OCI-LY1 (cell line): ENCODE data around the gene ANKS1A.

ENCODE experiments used
- H2AFZ ChIP-seq: fragments of 200-600 bp; sonication (generic), shearing (Covaris generic); 2 replicates; pipeline ENCODE4 v1.6.0; 2014; ENCODE audit warnings: antibody characterized with exemption, mild to moderate bottlenecking, low read length
- H3F3A ChIP-seq: fragments of 200-600 bp; sonication (generic), shearing (Covaris generic); 2 replicates; pipeline ENCODE4 v1.6.0; 2014; ENCODE audit warnings: mild to moderate bottlenecking, antibody characterized with exemption, low read length, moderate library complexity; ENCODE audit not compliant: insufficient read depth
- H3K27ac ChIP-seq: fragments of 200-600 bp; sonication (generic); 2 replicates; pipeline ENCODE4 v1.5.1; 2014; ENCODE audit warnings: low read length, mixed run types, mild to moderate bottlenecking, low read depth; ENCODE audit not compliant: poor library complexity, severe bottlenecking
- H3K27me3 ChIP-seq: fragments of 200-600 bp; sonication (generic); 2 replicates; pipeline ENCODE4 v1.6.0; 2014; ENCODE audit warnings: antibody characterized with exemption, mild to moderate bottlenecking, low read length, moderate library complexity; ENCODE audit not compliant: insufficient read depth
- H3K36me3 ChIP-seq: fragments of 200-600 bp; sonication (generic); 2 replicates; pipeline ENCODE4 v1.6.1; 2014; ENCODE audit warnings: mild to moderate bottlenecking, antibody characterized with exemption, low read length, moderate library complexity, mixed read lengths; ENCODE audit not compliant: insufficient read depth
- H3K4me1 ChIP-seq: fragments of 200-600 bp; sonication (generic); 2 replicates; pipeline ENCODE4 v1.5.1; 2014; ENCODE audit warnings: mild to moderate bottlenecking, low read length, moderate library complexity; ENCODE audit not compliant: insufficient read depth, severe bottlenecking
- H3K4me2 ChIP-seq: fragments of 200-600 bp; sonication (generic), shearing (Covaris generic); 2 replicates; pipeline ENCODE4 v1.6.1; 2014; ENCODE audit warnings: low read length
- H3K4me3 ChIP-seq: fragments of 200-600 bp; sonication (generic); 2 replicates; pipeline ENCODE4 v1.5.1; 2014; ENCODE audit warnings: low read length, low read depth, mild to moderate bottlenecking, mixed read lengths; ENCODE audit not compliant: poor library complexity, severe bottlenecking
- H3K79me2 ChIP-seq: fragments of 200-600 bp; shearing (Covaris generic); 2 replicates; pipeline ENCODE4 v1.6.1; 2016; ENCODE audit warnings: mixed run types, low read length, mixed read lengths; ENCODE audit not compliant: insufficient read depth
- H3K9ac ChIP-seq: fragments of 200-600 bp; sonication (generic), shearing (Covaris generic); 2 replicates; pipeline ENCODE4 v1.6.1; 2014; ENCODE audit warnings: mild to moderate bottlenecking, low read length, mixed read lengths
- H3K9me2 ChIP-seq: fragments of 200-600 bp; sonication (generic), shearing (Covaris generic); 2 replicates; pipeline ENCODE4 v1.6.1; 2014; ENCODE audit warnings: low read depth, mild to moderate bottlenecking, low read length, mixed read lengths
- H3K9me3 ChIP-seq: fragments of 200-600 bp; shearing (Covaris generic); 2 replicates; pipeline ENCODE4 v1.6.1; 2014; ENCODE audit warnings: low read length, mixed read lengths
- H4K20me1 ChIP-seq: fragments of 200-600 bp; sonication (generic), shearing (Covaris generic); 2 replicates; pipeline ENCODE4 v1.6.0; 2016; ENCODE audit warnings: mild to moderate bottlenecking, low read length; ENCODE audit not compliant: insufficient read depth
- EZH2 ChIP-seq: fragments of 200-600 bp; sonication (generic), shearing (Covaris generic); IDR thresholded peaks from 2 replicates; pipeline ENCODE4 v1.8.0; 2017; ENCODE audit warnings: borderline replicate concordance, mixed run types, mild to moderate bottlenecking, antibody characterized with exemption, low read length, moderate library complexity, mixed read lengths
- TF ChIP-seq, protein P1 (sequence below): fragments of 200-600 bp; sonication (generic), shearing (Covaris generic); IDR thresholded peaks from 2 replicates; pipeline ENCODE4 v1.5.1; 2017; ENCODE audit warnings: mild to moderate bottlenecking, antibody characterized with exemption, low read length, moderate library complexity, mixed read lengths

ANKS1A gene

DNA sequence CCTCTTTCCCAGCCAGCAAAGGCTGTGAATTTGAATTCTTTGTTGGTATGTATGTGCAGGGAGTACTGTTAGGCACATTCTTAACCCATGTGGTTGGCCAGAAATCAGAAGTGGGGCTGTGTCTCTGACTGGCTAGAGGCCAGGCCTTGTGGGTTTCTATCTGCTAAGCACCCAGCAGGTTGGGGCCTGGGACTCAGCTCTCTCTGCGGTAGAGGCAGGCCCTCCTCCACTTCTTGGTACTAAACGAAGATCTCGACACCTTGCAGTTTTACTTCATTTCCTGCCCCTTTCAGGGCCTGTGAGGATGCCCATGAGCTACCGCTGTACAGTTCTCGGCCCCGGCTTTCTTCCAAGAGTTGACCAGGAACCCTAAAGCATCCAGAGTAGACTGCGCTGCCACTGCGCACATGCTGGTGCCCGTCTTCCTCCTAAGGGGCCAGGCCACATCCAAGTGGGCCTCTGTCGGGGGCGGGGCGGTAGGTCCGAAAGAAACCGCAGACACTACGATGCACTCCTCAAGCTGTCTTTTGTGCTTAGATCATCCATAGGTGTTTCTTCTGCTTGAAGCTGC is 201.0 kb downstream of the ANKS1A start:
- no peaks in the 10 kb centered on the region for H3F3A ChIP-seq

GRCh38 chr6:35090734-35091133 is 201.7 kb downstream of the ANKS1A start:
- Histone ChIP-seq H4K20me1 (no peaks in the 10 kb centered on the region), H2AFZ (no peak overlapping the region), H3K4me3 (no peak overlapping the region), H3K9me3 (no peaks in the 10 kb centered on the region), H3K4me2 (no peak overlapping the region), H3K27ac (no peak overlapping the region), H3K79me2 (no peaks in the 10 kb centered on the region), H3K36me3 (no peaks in the 10 kb centered on the region), H3K9me2 (no peaks in the 10 kb centered on the region), H3K9ac (no peak overlapping the region), H3K27me3 (no peaks in the 10 kb centered on the region), H3K4me1 (no peaks in the 10 kb centered on the region), H3F3A (no peaks in the 10 kb centered on the region)
- TF ChIP-seq, protein P1, sequence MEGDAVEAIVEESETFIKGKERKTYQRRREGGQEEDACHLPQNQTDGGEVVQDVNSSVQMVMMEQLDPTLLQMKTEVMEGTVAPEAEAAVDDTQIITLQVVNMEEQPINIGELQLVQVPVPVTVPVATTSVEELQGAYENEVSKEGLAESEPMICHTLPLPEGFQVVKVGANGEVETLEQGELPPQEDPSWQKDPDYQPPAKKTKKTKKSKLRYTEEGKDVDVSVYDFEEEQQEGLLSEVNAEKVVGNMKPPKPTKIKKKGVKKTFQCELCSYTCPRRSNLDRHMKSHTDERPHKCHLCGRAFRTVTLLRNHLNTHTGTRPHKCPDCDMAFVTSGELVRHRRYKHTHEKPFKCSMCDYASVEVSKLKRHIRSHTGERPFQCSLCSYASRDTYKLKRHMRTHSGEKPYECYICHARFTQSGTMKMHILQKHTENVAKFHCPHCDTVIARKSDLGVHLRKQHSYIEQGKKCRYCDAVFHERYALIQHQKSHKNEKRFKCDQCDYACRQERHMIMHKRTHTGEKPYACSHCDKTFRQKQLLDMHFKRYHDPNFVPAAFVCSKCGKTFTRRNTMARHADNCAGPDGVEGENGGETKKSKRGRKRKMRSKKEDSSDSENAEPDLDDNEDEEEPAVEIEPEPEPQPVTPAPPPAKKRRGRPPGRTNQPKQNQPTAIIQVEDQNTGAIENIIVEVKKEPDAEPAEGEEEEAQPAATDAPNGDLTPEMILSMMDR = no peak
- no peak for TF ChIP-seq EZH2

More for the DNA sequence above, 201.0 kb downstream of the ANKS1A start:
- H3K79me2 ChIP-seq = no peaks in the 10 kb centered on the region
- H3K9me2 ChIP-seq = no peaks in the 10 kb centered on the region
- H3K36me3 ChIP-seq = no peaks in the 10 kb centered on the region
- H3K4me1 ChIP-seq = no peaks in the 10 kb centered on the region
- no peaks in the 10 kb centered on the region for H3K9me3 ChIP-seq
- H3K9ac ChIP-seq = no peak overlapping the region
- no peak overlapping the region for H3K4me2 ChIP-seq
- no peak for TF ChIP-seq EZH2
- TF ChIP-seq, protein P1 = no peak
- H2AFZ ChIP-seq = no peak overlapping the region
- no peak overlapping the region for H3K4me3 ChIP-seq
- no peak overlapping the region for H3K27ac ChIP-seq
- H4K20me1 ChIP-seq = no peaks in the 10 kb centered on the region
- H3K27me3 ChIP-seq = no peaks in the 10 kb centered on the region

DNA sequence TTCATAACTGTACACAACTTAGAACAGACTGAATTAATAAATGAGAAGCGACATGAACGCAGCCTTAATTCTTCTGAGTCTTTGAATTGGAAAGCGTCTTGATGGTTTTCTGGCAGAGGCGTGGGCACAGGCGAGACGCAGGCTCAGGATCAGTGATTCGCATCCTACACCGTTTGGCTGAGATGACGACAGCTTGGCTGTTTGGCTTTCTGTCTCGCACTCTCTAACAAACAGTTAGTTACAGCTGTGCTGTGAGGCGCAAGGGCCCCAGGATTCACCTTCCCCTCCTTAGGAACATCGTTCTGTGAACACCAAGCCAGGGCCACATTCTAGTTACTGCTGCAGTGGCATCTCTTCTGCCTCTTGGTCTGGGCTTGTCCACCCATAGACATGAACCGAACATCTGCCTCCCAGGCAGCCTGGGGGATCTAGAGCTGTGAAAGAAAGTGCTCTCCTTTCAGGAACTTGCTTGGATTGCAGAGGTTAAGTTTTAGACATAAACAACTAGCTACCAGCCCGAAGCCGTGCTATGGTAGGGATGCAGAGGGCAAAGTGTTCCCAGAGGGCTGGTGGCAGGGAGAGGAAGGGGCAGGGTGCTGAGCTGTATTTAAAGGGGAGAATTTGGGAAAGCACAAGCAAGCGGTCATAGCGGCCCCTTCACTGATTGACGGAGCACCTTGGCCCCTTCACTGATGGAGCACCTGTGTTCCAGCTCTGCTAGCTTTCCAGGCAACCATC is 202.5 kb downstream of the ANKS1A start:
- no peak overlapping the region for H3K27ac ChIP-seq
- no peaks in the 10 kb centered on the region for H3F3A ChIP-seq
- H3K9ac ChIP-seq = no peak overlapping the region
- H4K20me1 ChIP-seq = no peaks in the 10 kb centered on the region
- no peaks in the 10 kb centered on the region for H3K9me2 ChIP-seq
- no peaks in the 10 kb centered on the region for H3K4me1 ChIP-seq
- no peaks in the 10 kb centered on the region for H3K36me3 ChIP-seq
- no peaks in the 10 kb centered on the region for H3K79me2 ChIP-seq
- TF ChIP-seq, protein P1 = no peak
- no peak for TF ChIP-seq EZH2
- no peak overlapping the region for H2AFZ ChIP-seq
- H3K27me3 ChIP-seq = no peaks in the 10 kb centered on the region
- H3K9me3 ChIP-seq = no peaks in the 10 kb centered on the region
- no peak overlapping the region for H3K4me2 ChIP-seq
- no peak overlapping the region for H3K4me3 ChIP-seq
